GM18873 (cell line): ENCODE measurements around the gene TIGD1.

ENCODE experiments used
- ATAC-seq: cut with Tn5 transposase; IDR thresholded peaks from one replicate; pipeline ENCODE4 v1.9.1; 2021; ENCODE audit warnings: mild to moderate bottlenecking, moderate library complexity, moderate number of reproducible peaks; ENCODE audit not compliant: unreplicated experiment, low FRiP score

TIGD1 gene

GRCh38 chr2:232550354-232551249, at the start of gene TIGD1, which contains the start of gene EIF4E2:
TIGD1 (minus strand) TSS chr2:232550557; CDS start chr2:232549882, 675 bp downstream.
EIF4E2 (plus strand) TSS chr2:232550689; CDS start chr2:232550725, 36 bp downstream.
- ATAC-seq, result peak; percentile 84

DNA sequence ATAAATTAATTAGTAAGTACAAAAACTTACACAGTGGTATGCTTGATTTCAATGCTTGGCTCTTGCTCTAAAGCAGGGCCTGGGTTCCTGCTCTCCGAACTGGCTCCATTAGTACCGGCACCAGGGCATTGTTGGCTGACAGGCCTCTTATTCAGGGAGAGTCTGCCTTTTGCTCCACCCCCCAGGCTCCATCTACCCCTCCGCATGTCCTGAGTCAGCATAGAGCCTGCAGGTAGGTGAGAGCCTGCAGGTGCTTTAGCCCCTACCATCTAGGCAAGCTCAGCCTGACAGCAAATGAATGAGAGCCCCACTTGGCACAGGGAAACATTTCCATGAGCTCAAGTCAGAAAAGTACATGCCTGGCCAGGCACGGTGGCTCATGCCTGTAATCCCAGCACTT, 47.9 kb upstream of the TIGD1 start:
- ATAC-seq, result no peak

GRCh38 chr2:232597362-232598079, 47.2 kb upstream of the TIGD1 start:
- no peak for ATAC-seq

DNA sequence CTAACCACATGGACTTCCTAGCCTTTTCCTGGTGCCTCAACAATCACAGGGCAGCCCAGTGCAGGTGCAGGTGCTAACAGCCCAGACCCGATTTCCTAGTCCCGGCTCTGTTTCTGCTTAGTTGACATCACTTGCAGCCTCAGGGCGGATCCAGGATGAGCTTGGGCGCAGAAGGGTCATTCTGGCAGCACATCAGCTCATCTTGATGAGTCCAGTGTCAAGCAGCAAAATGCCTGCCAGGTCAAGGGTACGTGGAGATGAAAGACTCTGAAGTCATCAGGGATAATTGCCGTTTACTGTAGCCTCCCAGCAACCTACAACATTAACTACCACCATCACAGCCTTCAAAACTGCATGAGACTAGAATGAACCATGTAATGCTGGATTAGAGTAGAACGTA, 43.6 kb upstream of the TIGD1 start:
- no peak for ATAC-seq

DNA sequence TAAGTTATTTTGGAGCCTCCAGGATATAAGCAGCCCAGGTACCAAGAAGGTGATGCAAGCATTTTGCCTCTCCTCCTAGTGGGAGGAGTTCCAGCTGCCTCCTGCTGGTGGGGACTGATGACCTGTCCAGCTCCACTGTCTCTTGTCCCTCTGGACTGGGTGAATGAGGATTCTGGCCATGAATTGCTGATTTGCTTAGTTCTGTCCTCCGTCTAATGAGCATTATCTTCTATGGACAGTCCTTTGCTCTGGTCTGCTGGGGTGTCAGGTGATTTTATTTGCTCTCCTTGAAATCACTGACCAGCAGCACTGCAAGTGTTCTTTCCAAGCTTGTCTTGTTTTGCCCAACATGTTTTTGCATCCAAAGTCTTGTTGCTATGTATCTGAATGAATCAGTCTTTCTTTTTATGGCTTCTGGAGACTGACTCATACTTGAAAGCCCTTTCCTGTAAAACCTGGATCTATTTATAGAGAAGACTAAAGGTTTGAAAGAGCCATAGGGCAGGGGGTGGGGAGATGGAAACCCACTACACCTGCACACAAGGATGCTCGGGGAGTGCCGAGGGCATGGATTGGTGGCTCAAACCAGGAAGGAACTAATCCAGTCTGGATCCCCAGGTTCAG, 42.5 kb upstream of the TIGD1 start:
- ATAC-seq, result no peak

DNA sequence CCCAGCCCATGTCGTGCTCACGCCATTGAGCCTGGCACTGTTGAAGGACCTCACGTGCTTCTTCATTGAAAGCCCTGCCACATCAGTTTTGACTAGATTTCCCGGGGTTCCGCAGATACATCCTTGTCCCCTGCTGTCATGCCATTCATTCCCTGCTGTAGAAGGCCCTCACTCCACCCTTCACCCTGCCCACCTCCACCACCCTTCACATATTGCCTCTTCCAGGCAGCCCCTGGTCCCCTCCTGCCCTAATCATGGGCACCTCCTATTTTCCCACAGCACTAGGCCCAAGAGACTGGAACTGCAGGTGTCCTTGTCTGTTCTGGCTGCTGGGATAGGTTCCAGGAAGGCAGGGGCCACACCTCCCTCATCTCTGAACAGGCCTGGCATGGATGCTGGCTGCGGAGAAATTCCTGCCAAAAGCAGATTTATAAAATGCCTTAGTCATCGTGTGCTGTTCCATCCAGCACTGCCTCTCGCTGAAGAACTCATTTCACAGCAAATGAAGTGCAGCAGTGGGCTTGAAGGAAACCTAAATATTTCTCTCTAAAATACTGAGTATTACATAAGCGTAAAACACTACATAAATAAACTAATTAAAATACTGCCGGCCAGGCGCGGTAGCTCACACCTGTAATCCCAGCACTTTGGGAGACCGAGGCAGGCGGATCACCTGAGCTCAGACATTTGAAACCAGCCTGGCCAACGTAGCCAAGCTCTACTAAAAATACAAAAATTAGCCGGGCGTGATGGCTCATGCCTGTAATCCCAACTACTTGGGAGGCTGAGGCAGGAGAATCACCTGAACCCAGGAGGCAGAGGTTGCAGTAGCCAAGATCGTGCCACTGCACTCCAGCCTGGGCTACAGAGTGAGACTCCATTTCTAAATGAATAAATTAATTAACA, 38.6 kb upstream of the TIGD1 start:
- ATAC-seq, result no peak

DNA sequence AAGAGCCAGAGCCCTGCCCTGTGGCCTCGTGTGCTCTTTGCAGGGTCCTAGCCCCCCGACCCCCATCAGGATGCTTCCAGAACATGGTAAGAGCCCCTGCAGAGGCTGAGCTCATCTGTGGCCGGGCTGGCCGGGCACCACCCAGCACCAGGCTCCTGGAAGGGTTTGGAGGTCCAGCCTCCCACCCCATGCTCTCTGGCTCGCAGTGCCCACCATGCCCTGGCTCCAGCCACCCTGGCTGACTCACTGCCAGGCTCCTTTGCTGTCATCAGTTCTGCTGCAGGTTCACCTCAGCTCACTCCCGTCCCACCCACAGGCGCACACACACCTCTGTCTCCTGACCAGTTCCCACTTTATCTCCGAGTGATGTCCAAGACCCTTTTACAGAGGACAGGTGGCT, 37.7 kb upstream of the TIGD1 start:
- ATAC-seq, result no peak

- ATAC-seq, result no peak
Observed at GRCh38 chr2:232587512-232587911, 37.2 kb upstream of the TIGD1 start.

DNA sequence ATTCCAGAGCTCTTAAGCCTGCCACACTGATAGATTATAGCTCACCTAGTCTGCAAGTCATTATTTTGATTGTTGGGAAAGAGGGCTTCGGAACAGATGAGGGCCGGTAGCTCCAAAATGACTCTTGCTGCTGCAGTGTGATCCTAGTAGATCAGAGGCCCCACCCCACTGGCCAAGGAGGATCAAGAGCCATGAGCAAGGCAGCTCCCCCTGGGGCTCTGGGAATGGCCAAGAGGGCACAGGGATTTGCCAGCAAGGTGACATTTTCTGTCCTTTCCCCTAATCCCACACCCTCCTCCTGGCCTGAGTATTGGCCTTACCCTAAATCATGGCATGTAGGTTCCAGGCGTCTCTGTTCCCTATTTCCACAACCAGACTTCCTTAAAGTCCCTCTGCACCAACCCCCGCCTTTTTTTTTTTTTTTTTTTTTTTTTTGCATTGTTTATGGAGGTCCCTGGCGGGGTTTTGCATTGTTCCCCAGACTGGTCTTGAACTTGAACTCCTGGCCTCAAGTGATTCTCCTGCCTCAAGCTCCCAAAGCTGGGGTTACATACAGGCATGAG, 36.7 kb upstream of the TIGD1 start:
- no peak for ATAC-seq

DNA sequence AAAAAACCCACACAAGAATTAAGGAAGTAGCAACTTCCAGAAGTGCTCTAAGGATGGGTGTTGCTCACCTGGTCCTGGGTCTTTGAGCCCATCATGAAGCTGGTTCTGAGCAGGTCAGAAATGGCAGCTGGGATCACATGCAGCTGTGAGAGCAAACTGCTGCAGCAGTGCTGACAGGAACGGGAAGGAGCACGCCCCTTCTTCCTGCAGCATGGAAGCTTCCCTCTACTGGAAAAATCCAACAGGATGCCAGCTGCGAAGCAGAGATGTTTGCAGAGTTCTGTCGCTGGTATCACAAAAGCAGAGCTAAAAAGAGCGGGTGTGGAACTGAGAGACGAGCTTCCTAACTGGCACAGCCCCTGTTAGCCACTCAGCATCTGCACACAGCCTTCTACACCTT, 33.9 kb upstream of the TIGD1 start:
- ATAC-seq, result no peak

DNA sequence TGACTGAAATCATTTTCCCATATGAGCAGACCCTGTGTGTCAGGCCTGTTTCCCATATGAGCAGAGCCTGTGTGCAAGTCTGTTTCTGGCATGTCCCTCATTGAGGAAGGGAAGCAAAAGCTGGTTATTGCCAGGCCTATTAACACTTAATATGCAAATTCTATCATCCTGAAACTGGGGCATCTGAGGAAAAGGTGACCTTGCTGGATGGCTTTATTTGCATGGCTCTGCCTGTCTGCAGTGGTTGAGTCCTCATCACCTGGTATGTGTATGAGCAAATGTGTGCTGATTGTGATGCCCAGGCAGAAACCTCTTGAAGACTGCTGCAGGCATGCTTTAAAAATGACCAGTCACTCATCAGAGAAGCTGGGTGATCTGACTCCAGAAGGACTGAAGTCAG, 31.4 kb upstream of the TIGD1 start:
- no peak for ATAC-seq

DNA sequence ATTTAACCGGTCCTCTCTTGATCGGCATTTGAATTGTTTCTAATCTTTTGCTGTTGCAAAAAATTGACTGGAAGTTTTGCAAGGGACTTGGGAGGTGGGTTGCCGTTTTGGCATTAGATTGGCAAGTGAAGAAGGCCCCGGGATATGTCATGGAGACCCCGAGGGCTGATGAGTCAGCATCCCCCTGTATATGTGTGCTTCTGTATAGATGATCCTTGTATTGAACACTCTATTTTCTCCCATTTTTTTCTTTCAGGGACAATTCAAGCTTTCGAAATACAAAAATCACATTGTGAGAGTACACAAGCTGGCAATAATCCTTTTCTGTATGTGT, 30.3 kb upstream of the TIGD1 start:
- no peak for ATAC-seq

DNA sequence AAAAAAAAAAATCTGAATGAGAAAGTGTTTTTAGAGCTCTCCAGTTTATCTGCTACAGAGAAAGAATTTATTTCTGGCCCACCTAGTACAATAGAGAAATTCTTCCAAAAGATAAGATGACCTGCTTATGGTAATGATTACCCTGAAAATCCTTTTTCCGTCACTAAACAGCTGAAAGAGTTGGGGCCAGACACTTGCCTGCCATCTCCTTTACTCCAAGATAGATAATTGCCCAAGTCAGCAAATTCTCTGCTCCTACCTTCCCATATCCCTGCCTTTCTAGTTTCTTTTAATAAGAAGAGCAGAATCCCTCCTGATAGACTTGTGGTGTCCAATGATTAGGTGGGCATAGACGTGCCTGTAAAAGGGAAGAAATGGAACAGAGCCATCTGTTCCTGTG, 28.3 kb upstream of the TIGD1 start:
- ATAC-seq, result no peak

- no peak for ATAC-seq
Observed at GRCh38 chr2:232577841-232578240, 27.5 kb upstream of the TIGD1 start.

DNA sequence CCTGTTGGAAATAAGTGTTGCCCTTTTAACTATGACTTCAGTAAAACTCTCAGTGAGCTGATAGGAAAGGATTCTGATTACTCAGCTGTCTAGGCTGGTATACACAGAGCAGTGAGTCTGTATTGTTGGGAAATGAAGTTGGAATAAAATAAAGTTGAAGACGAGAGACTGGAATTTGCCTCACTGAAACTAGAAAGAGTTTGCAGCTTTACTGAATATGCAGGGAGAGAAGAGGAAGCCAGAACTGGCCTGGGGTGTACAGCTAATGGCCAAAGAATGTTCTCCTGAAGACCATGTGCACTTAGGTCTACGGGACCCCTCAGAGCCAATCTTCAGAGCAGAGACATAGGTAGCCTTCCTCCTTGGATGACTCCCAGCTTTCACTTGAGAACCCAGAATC, 26.6 kb upstream of the TIGD1 start:
- no peak for ATAC-seq

DNA sequence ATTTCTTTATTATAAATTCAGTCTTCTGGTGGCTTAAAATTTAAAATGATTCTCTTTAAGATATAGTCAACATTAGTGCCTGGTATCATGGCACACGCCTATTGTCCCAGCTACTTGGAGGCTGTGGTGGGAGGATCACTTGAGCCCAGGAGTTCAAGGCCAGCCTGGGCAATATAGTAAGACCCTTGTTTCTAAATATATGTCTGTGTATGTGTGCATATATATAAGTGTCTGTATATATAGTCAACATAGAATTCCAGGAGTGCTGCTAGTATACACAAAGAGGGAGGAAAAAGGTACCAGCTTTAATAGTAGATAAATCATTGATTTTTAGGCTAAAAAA, 25.0 kb upstream of the TIGD1 start:
- no peak for ATAC-seq

DNA sequence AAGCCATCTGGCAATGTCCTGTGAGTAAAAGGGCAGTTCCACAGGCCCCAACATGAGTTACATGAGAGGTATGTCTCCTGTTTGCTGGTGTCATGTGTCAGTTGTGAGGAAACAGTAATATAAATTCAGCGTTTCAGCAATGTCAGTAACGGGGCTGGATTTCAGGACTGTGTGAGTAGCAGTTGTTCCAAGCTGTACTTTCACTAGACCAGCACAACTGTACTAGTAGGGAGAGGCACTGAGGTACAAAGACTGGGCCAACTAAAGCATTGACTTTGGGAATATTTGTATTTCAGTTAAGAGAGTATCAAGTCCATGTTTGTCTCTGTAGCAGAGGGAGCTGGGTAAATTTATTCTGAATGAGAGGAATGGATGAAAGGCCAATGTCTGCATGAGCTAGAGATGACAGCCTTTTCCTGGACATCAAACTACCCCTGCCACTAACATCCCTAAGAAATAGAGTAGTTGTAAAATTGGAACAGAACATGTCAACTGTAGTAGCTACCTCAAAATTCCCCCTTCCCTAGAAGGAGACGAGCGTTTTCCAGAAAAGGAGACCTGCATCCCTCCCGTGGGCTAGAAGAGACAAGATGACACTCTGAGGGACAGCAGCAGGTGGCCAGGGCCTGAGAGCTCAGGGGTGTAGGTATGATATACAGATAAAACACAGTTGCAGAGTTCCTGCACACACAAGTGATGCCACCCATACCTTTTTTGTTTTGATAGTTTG, 24.5 kb upstream of the TIGD1 start:
- ATAC-seq, result no peak

DNA sequence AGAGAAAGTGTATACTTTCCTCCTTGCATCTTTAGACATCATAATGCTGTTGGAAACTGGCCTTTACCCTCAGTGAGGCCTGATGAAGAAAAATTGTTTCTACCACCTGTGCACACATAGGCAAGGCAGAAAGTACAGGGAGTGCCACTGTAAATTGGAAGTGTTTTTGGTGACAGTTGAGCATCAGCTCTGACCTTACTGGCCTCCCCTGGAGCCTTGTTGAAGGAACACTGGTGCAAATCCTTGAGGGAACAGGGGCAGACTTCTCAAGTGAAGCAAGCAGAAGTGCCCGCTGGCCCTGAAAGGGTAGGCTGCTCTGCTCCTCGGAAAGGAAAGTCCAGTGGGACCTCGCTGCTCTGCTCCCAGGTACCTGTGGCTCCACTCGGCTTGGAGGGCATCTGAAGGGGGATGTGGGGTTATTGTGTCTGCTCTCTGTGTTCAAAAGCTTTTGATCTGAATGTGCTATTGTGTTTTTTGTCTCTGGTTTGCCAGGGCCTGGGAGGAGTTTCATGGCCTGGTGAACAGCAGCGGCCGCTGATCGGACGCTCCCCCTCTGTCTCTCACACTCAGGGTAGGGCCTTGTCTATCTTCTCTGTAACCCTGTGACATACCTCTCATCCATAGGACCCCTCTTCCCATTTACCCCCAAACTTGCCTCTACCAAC, 23.5 kb upstream of the TIGD1 start:
- ATAC-seq, result no peak

GRCh38 chr2:232573042-232573441, 22.7 kb upstream of the TIGD1 start:
- no peak for ATAC-seq
